ENCODE data around the gene DDX60. TPM values are rescaled to one million over a fixed set of nuclear protein-coding genes. Genes with fewer than 3 reads are reported as not detected.
A peak's percentile ranks its signal among the peaks of the same experiment; 100 is the strongest.
"Not testable (repeated sequence)": the region's sequence is repeated elsewhere in the genome, so short reads cannot be mapped to it uniquely, and the experiment has no call there.

The DDX60 gene
- total RNA-seq: 19.5 and 23.4 TPM in 2 replicates

- DNase-seq (ENCODE audit: low read depth in 2 of 2): peak; percentile 69 to 74
Measured at GRCh38 chr4:168318266-168318895, at the start of gene DDX60. Gene DDX60 (minus strand): TSS chr4:168318752. CDS start chr4:168311259, 7,493 bp downstream.

GRCh38 chr4:168367065-168367464 lies 48.5 kb upstream of the DDX60 start:
- DNase-seq (ENCODE audit: low read depth in 2 of 2): no peak

GRCh38 chr4:168362025-168362401 lies 43.5 kb upstream of the DDX60 start:
- DNase-seq (ENCODE audit: low read depth in 2 of 2): no peak

- no peak for DNase-seq (ENCODE audit: low read depth in 2 of 2)
Measured at GRCh38 chr4:168361365-168362024, 42.9 kb upstream of the DDX60 start.

GRCh38 chr4:168360271-168360670 lies 41.7 kb upstream of the DDX60 start:
- DNase-seq (ENCODE audit: low read depth in 2 of 2): no peak

- DNase-seq (ENCODE audit: low read depth in 2 of 2): no peak
Measured at GRCh38 chr4:168357941-168358340, 39.4 kb upstream of the DDX60 start.

- DNase-seq (ENCODE audit: low read depth in 2 of 2): no peak
Measured at GRCh38 chr4:168353746-168354145, 35.2 kb upstream of the DDX60 start.

GRCh38 chr4:168337550-168337940 lies 19.0 kb upstream of the DDX60 start:
- DNase-seq (ENCODE audit: low read depth in 2 of 2): no peak

- DNase-seq (ENCODE audit: low read depth in 2 of 2): no peak
Measured at GRCh38 chr4:168336837-168337549, 18.4 kb upstream of the DDX60 start.

GRCh38 chr4:168335621-168336020 lies 17.1 kb upstream of the DDX60 start:
- no peak for DNase-seq (ENCODE audit: low read depth in 2 of 2)

- DNase-seq (ENCODE audit: low read depth in 2 of 2): no peak
Measured at GRCh38 chr4:168334053-168334452, 15.5 kb upstream of the DDX60 start.

- DNase-seq (ENCODE audit: low read depth in 2 of 2): not testable (repeated sequence)
Measured at GRCh38 chr4:168330575-168330974, 12.0 kb upstream of the DDX60 start.

GRCh38 chr4:168325591-168325990 lies 7.0 kb upstream of the DDX60 start:
- DNase-seq (ENCODE audit: low read depth in 2 of 2): no peak

- no peak for DNase-seq (ENCODE audit: low read depth in 2 of 2)
Measured at GRCh38 chr4:168321006-168321405, 2.5 kb upstream of the DDX60 start.

- no peak for DNase-seq (ENCODE audit: low read depth in 2 of 2)
Measured at GRCh38 chr4:168319486-168320019, 1.0 kb upstream of the DDX60 start.

- DNase-seq (ENCODE audit: low read depth in 2 of 2): no peak
Measured at GRCh38 chr4:168317621-168318020, 931 bp downstream of the DDX60 start.

- DNase-seq (ENCODE audit: low read depth in 2 of 2): peak; percentile 15 to 56
Measured at GRCh38 chr4:168309781-168310180, 8.8 kb downstream of the DDX60 start.

GRCh38 chr4:168308912-168309311 lies 9.6 kb downstream of the DDX60 start:
- DNase-seq (ENCODE audit: low read depth in 2 of 2): no peak

- DNase-seq (ENCODE audit: low read depth in 2 of 2): no peak
Measured at GRCh38 chr4:168306476-168306875, 12.1 kb downstream of the DDX60 start.

GRCh38 chr4:168304744-168305459 lies 13.7 kb downstream of the DDX60 start:
- no peak for DNase-seq (ENCODE audit: low read depth in 2 of 2)

GRCh38 chr4:168303430-168303829 lies 15.1 kb downstream of the DDX60 start:
- not testable (repeated sequence) for DNase-seq (ENCODE audit: low read depth in 2 of 2)
